HG02973 (cell line): ENCODE data around the gene JUN.

ENCODE experiments used
- ATAC-seq: cut with Tn5 transposase; IDR thresholded peaks from one replicate; pipeline ENCODE4 v1.9.1; 2021; ENCODE audit warnings: moderate library complexity; ENCODE audit not compliant: unreplicated experiment

Gene JUN

GRCh38 chr1:58783993-58784757 lies at the start of gene JUN:
TSS of gene JUN (minus strand) at chr1:58784047. CDS start at chr1:58783070, 977 bp downstream.
- peak; percentile 75 for ATAC-seq

DNA sequence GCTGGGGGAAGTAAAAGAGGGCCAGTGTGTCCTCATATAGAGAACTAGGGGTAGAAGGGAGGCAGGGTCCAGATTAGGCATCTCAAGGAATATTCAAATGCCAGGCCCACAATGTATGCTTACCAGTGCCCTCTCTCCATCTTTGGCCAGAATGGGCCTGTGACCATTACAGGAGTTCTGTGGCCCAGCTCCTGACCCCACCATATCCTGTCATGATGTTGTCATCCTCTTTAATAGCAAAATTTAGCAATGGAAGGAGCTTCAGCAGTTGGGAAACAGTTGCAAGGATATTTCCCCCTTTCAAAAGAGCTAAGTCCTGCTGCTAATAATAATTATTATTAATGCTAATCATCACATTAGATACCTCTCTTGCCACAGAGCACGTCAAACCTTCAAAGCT lies 49.3 kb upstream of the JUN start:
- ATAC-seq, result no peak

DNA sequence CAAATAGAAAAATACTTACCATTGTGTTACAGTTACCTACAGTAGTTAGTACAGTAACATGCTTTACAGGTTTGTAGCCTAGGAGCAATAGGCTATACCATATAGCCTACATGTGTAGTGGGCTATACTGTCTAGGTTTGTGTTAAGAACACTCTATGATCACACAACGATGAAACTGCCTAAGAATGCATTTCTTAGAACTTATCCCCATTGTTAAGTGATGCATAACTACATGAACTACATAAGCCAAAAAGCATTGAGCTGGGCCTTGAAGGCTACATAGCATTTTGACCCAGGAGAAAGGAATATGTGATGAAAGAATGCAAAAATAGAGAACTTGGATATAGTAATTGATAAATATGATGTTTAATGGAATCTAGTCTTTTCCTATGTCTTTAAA lies 46.4 kb upstream of the JUN start:
- no peak for ATAC-seq

DNA sequence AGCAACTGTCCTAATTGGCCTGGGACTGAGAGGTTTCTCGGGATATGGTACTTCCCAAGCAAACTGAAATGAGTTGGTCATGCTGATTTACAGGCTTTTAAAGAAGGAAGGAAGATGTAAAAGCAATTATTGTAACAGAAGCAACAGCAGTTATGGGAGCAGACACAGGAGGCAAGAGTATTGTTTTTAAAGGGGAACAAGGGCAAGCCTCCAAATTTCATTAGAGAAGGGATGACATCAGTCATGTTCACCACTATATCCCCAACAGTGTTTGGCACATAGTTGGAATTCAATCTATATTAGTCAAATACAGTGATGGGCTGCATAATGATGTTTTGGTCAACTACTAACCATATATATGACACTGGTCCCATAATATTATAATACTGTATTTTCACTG lies 46.0 kb upstream of the JUN start:
- no peak for ATAC-seq

GRCh38 chr1:58827298-58827697 lies 43.5 kb upstream of the JUN start:
- ATAC-seq, result no peak

DNA sequence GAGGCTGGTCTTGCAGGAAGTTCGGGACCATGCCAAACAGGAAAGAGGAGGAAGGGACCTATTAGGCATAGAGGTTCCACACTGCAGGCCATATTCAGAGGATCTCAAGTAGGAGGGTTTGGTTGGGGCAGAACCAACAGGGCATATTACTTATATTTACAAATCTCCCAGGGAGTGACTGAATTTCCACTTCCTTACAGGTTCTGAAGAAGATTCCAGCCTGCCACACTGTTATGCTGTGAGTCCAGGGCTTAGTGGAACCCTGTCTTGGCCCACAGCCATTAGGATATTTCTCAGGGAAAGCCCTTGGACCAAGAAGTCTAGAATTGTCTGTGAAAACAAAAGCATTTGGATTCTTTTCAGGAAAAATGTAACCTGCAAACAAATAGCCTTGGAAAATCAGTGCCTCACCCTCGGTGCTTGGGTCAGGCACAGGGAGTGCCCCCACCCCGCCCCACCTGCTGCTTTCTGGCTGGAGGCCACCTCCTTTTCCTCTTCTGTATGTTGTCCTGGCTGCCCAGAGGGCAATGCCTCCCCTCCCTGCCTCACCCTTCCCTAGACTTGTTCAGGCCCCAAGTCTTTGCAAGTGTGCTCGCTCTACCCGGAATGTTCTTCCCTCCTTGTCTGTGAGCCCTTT lies 41.0 kb upstream of the JUN start:
- ATAC-seq, result no peak

GRCh38 chr1:58823481-58824010 lies 39.7 kb upstream of the JUN start:
- ATAC-seq, result no peak

DNA sequence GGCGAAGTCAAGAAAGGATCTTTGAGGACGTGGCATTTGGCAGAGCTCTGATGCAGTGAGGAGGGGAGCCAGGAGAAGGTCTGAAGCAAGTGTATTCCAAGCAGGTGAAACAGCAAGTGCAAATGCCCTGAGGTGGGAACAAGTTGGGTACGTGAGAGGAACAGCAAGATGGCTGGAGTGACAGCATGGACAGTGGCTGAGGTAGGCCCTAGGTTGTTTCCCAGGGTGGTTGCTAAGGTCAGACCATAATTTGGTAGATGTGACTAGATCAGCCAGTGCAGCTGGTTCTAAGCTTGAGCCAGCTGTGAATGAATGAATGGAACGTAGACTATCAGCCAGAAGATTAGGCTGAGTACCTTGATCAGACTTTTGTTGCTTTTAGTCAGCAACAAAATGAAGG lies 37.5 kb upstream of the JUN start:
- ATAC-seq, result no peak

GRCh38 chr1:58818976-58819375 lies 35.1 kb upstream of the JUN start:
- no peak for ATAC-seq

DNA sequence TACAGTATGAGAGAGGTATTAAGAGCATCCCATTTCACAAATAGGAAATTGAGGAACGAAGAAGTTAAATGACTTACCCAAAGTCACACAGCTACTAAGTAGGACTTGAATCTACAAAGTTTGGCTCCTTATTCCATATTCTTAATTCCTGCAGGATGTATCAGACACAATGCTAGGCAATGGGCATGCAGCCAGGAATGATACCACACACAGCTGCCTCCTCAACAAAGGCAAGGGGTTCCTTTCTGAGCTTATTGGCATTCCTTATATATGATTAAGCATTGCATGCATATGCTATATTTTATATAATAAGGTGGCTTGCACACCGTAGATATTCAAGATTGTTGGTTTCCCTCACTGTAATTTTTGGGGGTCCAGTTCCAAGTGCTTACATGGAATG lies 34.2 kb upstream of the JUN start:
- ATAC-seq, result no peak

DNA sequence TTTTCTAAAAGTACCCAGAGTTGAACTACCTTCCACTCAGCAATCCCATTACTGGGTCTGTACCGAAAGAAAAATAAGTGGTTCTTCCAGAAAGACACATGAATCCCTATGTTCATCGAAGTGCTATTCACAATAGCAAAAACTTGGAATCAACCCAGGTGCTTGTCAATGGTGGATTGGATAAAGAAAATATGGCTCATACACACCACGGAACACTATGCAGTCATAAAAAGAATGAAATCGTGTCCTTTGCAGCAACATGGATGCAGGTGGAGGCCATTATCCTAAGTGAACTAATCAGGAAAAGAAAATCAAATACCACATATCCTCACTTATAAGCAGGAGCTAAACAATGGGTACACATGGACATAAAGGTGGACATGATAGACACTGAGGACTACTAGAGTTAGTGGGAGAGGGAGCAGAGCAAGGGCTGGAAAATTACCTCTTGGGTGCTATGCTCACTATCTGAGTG lies 32.9 kb upstream of the JUN start:
- ATAC-seq, result no peak

DNA sequence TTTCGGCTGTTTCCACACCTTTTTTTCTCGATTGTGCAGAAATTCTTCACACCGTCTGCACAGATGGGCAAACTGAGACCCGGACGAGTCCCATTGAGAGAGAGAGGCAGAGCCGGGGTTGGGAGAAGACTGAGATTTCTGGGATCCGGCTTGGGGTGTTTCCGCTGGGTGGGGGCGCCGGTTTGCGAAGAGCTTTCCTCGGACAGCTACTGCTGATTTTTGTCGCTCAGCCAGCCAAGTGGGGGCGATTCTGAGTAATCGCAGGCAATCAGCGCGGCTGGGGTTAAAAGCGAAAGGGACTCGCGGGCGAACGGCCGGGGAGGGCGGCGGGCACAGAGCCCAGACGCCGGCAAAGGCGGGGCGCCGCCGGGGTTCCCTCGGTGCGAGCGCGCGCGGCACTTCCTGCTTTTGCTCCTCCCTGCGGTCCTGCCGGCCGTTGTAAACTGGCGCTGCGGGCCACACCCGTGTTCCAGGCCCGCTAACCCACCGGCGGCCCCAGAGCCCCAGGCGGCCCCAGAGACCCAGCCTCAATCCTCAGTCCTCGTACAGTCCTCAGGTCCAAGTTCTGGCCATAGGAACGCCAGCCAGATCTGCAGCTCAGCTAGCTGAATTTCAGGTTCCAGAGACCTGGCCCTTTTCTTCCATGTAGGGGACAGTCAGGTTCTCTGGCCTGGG lies 32.4 kb upstream of the JUN start:
- peak; percentile 82 for ATAC-seq

- peak; percentile 16 for ATAC-seq
Measured at GRCh38 chr1:58815686-58816071, 31.8 kb upstream of the JUN start.

GRCh38 chr1:58815069-58815685 lies 31.3 kb upstream of the JUN start:
- ATAC-seq, result peak; percentile 42

GRCh38 chr1:58814251-58815068 lies 30.6 kb upstream of the JUN start:
- no peak for ATAC-seq

- ATAC-seq, result no peak
Measured at GRCh38 chr1:58813801-58814200, 30.0 kb upstream of the JUN start.

DNA sequence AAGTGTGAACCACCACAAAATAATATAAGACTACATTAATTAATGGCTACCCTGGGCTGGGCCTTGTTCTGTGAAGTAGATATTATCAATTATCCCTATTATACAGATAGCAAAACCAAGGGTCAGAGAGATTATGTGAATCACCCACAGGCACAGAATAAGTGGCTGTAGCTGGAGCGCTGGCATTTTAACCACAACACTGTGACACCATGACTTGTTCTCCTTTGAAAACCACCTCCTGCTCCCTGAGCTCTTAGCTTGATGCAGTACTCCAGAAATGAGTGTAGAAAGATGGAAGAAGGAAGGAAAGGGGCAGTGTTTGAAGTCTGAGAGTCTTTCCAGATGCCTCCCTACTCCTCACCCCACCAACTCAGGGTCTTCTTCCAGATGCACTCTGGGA lies 29.5 kb upstream of the JUN start:
- ATAC-seq, result no peak

DNA sequence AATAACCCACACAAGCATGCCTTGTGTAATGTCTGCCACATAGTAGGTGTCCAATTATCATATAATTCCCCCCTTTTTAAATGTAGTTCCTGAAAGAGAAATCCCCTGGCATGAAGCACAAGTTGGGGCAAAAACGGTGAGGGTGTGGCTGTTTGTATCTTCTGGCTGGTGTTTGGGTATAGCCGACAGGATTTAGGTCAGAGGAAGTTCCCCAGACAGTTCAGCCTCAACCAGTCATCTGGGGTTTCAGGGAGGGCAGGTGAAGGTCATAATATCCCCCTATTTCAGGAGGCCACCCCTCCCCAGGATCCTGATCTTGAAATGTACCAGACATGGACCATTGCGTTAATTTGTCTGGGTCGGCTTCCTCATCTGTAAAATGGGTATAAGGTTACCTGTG lies 29.1 kb upstream of the JUN start:
- ATAC-seq, result no peak

- no peak for ATAC-seq
Measured at GRCh38 chr1:58812468-58812867, 28.6 kb upstream of the JUN start.

DNA sequence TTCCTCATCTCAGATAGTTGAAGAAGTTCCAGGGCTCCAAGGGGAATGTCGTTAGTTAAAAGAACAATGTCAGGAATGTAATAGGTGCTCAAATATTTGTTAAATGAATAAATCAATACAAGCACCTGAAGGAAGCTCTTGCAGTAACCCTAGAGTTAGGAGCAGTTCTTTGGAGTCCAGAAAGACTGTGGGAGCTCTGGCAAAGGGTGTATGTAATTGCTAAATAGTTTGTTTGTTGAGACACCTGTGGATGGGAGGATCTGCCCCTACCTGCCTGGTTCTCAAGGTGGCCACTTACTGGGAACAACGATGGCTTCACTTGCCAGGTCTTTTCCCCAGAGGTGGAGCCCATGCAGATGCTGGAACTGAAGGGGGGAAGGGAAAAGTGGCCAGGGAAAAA lies 27.5 kb upstream of the JUN start:
- ATAC-seq, result no peak
